WI38 (cell line): ENCODE data around the gene DUS2.
A peak's percentile ranks its signal among the peaks of the same experiment; 100 is the strongest.
"Not testable (repeated sequence)": the region's sequence is repeated elsewhere in the genome, so short reads cannot be mapped to it uniquely, and the experiment has no call there.

ENCODE experiments used
- H3K4me3 ChIP-seq: 2 replicates; pipeline ENCODE4 v1.5.1; 2011; ENCODE audit warnings: low read depth, mild to moderate bottlenecking, control low read depth, low read length
- CTCF ChIP-seq: IDR thresholded peaks from 2 replicates; pipeline ENCODE4 v1.5.1; 2012; ENCODE audit warnings: low read depth, mild to moderate bottlenecking, control low read depth, low read length

The DUS2 gene

GRCh38 chr16:68115851-68116250, 92.8 kb downstream of the DUS2 start:
- TF ChIP-seq CTCF = no peak
- no peak overlapping the region for H3K4me3 ChIP-seq

- H3K4me3 ChIP-seq = no peak overlapping the region
Observed at GRCh38 chr16:68116256-68116867, 93.3 kb downstream of the DUS2 start.

GRCh38 chr16:68117884-68118283, 94.8 kb downstream of the DUS2 start:
- H3K4me3 ChIP-seq = no peak overlapping the region
- TF ChIP-seq CTCF = no peak

More at GRCh38 chr16:68116256-68116867, 93.3 kb downstream of the DUS2 start:
- peak; percentile 39; the same call in 1 of the 2 replicates for TF ChIP-seq CTCF

GRCh38 chr16:68118954-68119353, 95.9 kb downstream of the DUS2 start:
- not testable (repeated sequence) for H3K4me3 ChIP-seq

- H3K4me3 ChIP-seq = not testable (repeated sequence)
Observed at GRCh38 chr16:68120496-68120895, 97.4 kb downstream of the DUS2 start.

- H3K4me3 ChIP-seq = no peak overlapping the region
- TF ChIP-seq CTCF = no peak
Observed at GRCh38 chr16:68126395-68126794, 103.3 kb downstream of the DUS2 start.

GRCh38 chr16:68128577-68129305, 105.7 kb downstream of the DUS2 start:
- H3K4me3 ChIP-seq = no peak overlapping the region
- no peak for TF ChIP-seq CTCF
